Activated T-cell treated with anti-CD3 and anti-CD28 coated beads for 1 hour (primary cell): ENCODE results near the gene UNC119B.
"Not testable (repeated sequence)": the region's sequence is repeated elsewhere in the genome, so short reads cannot be mapped to it uniquely, and the experiment has no call there.

Experiments
- DNase-seq: peaks from one replicate; pipeline ENCODE4 v3.0.0-alpha.2; 2020; ENCODE audit warnings: low read depth

Gene UNC119B

GRCh38 chr12:120719496-120720233, 9.4 kb downstream of the UNC119B start:
- no peak for DNase-seq

- no peak for DNase-seq
Observed at GRCh38 chr12:120720234-120720986, 10.2 kb downstream of the UNC119B start.

GRCh38 chr12:120720987-120721801, 10.9 kb downstream of the UNC119B start:
- DNase-seq: no peak

GRCh38 chr12:120721866-120722265, 11.6 kb downstream of the UNC119B start:
- no peak for DNase-seq

GRCh38 chr12:120722784-120723183, 12.5 kb downstream of the UNC119B start:
- DNase-seq: no peak

- no peak for DNase-seq
Observed at GRCh38 chr12:120724720-120725119, 14.5 kb downstream of the UNC119B start.

GRCh38 chr12:120725151-120725658, 14.9 kb downstream of the UNC119B start:
- no peak for DNase-seq

GRCh38 chr12:120725659-120726509, 15.6 kb downstream of the UNC119B start, which contains the start of gene ACADS:
ACADS (plus strand) TSS chr12:120725826; CDS start chr12:120725886, 60 bp downstream.
- DNase-seq: peak; percentile 83

- no peak for DNase-seq
Observed at GRCh38 chr12:120726510-120726793, 16.2 kb downstream of the UNC119B start.

GRCh38 chr12:120726961-120727360, 16.7 kb downstream of the UNC119B start:
- no peak for DNase-seq

GRCh38 chr12:120732198-120732597, 21.9 kb downstream of the UNC119B start:
- DNase-seq: not testable (repeated sequence)

GRCh38 chr12:120733574-120733973, 23.3 kb downstream of the UNC119B start:
- no peak for DNase-seq

- no peak for DNase-seq
Observed at GRCh38 chr12:120734210-120734609, 24.0 kb downstream of the UNC119B start.

- DNase-seq: no peak
Observed at GRCh38 chr12:120735181-120735580, 24.9 kb downstream of the UNC119B start.

GRCh38 chr12:120736404-120737331, 26.4 kb downstream of the UNC119B start:
- no peak for DNase-seq

- no peak for DNase-seq
Observed at GRCh38 chr12:120737557-120738251, 27.4 kb downstream of the UNC119B start.

- DNase-seq: no peak
Observed at GRCh38 chr12:120738252-120739030, 28.2 kb downstream of the UNC119B start.

GRCh38 chr12:120739031-120739762, 28.9 kb downstream of the UNC119B start:
- no peak for DNase-seq
